NB4 (cell line): ENCODE data around the gene LRP1B.

ENCODE experiments used
- CTCF ChIP-seq: IDR thresholded peaks from one replicate; pipeline ENCODE4 v1.5.1; 2012; ENCODE audit warnings: low read depth, low read length
- MYC ChIP-seq: IDR thresholded peaks from 2 replicates; pipeline ENCODE4 v1.6.1; 2011; ENCODE audit warnings: low read depth, low read length
- POLR2A ChIP-seq: IDR thresholded peaks from 2 replicates; pipeline ENCODE4 v1.6.1; 2011; ENCODE audit warnings: mild to moderate bottlenecking; ENCODE audit not compliant: insufficient read length; ENCODE audit errors: extremely low read depth

GRCh38 chr2:142100139-142100873 lies 30.5 kb downstream of the LRP1B start:
- TF ChIP-seq CTCF (no peak), POLR2A (no peak), MYC (no peak)
